Central memory CD8-positive, alpha-beta T cell (primary cell): ENCODE data around the gene TRO.

Experiments
- ATAC-seq: fragments of 150-1000 bp; cut with Tn5 transposase; replicated peaks from 2 replicates; pipeline ENCODE4 v1.10.0; 2022; ENCODE audit warnings: mild to moderate bottlenecking, moderate FRiP score, moderate number of reproducible peaks; ENCODE audit not compliant: poor library complexity, severe bottlenecking; ENCODE audit errors: extremely low read depth
- DNase-seq, 2 donors: peaks; one replicate each; pipeline ENCODE4 v3.0.0; 2021; ENCODE audit warnings: low spot score in 2 of 2
- H3K27ac Mint-ChIP-seq: one replicate; pipeline ENCODE4 v1.8.0; 2022; ENCODE audit warnings: low read depth, mild to moderate bottlenecking, moderate library complexity, mixed read lengths
- H3K27me3 Mint-ChIP-seq: one replicate; pipeline ENCODE4 v1.8.0; 2022; ENCODE audit warnings: mixed read lengths
- H3K36me3 Mint-ChIP-seq: one replicate; pipeline ENCODE4 v1.8.0; 2022; ENCODE audit warnings: mild to moderate bottlenecking, moderate library complexity, mixed read lengths; ENCODE audit not compliant: insufficient read depth
- H3K4me1 Mint-ChIP-seq: one replicate; pipeline ENCODE4 v1.8.0; 2022; ENCODE audit warnings: mixed read lengths
- H3K4me3 Mint-ChIP-seq: one replicate; pipeline ENCODE4 v1.8.0; 2022; ENCODE audit warnings: mild to moderate bottlenecking, moderate library complexity, mixed read lengths
- H3K9me3 Mint-ChIP-seq: one replicate; pipeline ENCODE4 v1.8.0; 2022; ENCODE audit warnings: mixed read lengths

Gene TRO

DNA sequence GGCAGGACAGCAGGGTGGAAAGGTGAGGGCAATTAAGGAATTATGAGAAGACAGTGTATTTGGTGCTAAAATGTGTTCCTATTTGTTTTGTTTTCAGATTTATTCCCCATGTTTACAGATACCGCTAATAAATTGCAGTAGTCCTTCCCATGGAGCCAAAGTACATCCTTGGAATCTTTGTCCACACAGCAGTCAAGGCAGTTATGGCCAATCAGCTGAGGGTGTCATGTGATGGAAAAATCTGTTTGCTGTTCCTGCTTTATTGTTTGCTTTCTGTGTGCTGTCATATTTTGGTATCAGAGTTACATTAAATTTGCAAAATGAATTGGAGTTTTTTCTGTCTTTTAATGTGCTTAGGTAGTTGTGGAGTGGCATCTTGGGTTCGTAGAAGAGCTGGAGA, 10.5 kb downstream of the TRO start:
- no peak overlapping the region for H3K27ac Mint-ChIP-seq
- no peak for ATAC-seq
- no peaks in the 10 kb centered on the region for H3K27me3 Mint-ChIP-seq
- H3K36me3 Mint-ChIP-seq = no peaks in the 10 kb centered on the region
- no peaks in the 10 kb centered on the region for H3K4me1 Mint-ChIP-seq
- no peaks in the 10 kb centered on the region for H3K9me3 Mint-ChIP-seq
- no peak for DNase-seq
- H3K4me3 Mint-ChIP-seq = no peak overlapping the region

DNA sequence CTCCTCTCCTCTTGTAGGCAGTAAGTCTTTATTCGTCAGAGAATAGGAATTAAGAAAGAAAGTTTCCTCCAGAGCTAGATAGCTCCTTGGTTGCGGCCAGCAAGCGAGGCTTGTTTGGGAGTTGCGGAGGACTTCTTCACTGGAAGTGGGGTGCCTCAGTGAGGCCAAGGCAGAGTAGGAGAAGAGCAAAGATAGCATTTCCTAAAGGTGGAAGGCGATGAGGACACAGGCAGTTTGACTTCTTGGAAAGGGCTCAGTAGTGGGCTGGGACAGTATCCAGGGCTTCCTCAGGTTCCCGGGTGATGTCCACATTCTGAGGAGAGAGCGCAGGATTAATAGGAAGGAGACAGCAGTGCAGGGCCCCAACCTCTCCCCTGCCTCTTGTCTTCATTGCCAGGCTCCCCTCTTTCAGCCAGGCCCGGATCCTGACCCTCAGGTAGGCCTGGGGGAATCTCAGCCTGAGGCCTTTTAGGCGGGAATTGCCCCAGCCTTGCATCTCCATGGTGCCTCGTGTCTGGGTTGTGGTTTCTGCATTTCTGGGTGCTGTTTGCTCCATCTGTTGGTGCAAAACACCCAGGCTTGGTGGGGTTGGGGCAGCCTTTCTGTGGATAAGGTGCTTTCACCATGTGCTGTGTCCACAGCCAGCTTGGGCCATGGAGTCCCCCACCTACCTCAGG, 12.7 kb downstream of the TRO start:
- no peak for DNase-seq
- Mint-ChIP-seq H3K27me3 (no peaks in the 10 kb centered on the region), H3K4me3 (no peak overlapping the region), H3K27ac (no peak overlapping the region), H3K9me3 (no peaks in the 10 kb centered on the region), H3K4me1 (no peaks in the 10 kb centered on the region), H3K36me3 (no peaks in the 10 kb centered on the region)
- no peak for ATAC-seq

DNA sequence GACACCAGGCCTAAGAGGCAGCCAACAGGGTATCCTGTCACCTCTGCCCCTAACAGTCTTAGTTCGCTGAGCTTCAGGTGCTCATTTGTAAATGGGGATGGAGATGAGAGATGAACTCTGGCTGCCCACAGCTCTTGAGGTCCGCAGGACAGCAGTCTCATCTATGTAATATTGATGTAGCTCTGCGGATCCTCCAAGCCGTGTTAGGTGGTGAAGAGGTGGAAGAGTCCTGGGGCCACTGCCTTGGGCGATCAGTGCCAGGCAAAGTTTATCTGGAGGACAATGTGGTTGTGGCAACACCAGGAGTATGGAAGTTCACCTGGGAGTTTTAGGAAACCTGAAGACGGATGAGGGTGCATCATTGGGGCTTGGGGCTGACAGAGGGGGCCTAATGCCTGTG, 13.4 kb downstream of the TRO start:
- H3K4me1 Mint-ChIP-seq = no peaks in the 10 kb centered on the region
- no peak for DNase-seq
- ATAC-seq = no peak
- no peak overlapping the region for H3K4me3 Mint-ChIP-seq
- no peaks in the 10 kb centered on the region for H3K9me3 Mint-ChIP-seq
- no peaks in the 10 kb centered on the region for H3K27me3 Mint-ChIP-seq
- H3K27ac Mint-ChIP-seq = no peak overlapping the region
- H3K36me3 Mint-ChIP-seq = no peaks in the 10 kb centered on the region

DNA sequence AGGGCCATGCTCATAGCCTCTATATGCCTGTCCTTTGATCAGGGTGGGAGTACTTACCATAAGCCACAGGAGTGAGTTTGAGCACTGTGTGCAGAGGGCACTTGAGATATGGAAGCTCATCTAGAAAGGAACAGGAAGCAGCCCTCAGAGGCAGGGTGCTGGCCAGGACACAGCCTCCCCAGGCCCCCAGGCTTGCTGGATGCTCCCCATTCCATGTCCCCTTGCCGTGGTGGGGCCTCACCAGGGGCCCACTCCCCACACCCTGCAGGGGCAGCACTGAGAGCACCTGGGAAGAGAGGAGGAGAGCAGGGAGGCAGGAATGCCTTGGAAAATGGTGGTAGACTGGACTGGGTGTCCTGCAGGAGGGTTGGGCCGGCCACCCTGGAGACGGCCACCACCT, 14.3 kb downstream of the TRO start:
- H3K36me3 Mint-ChIP-seq = no peaks in the 10 kb centered on the region
- H3K4me1 Mint-ChIP-seq = no peaks in the 10 kb centered on the region
- H3K4me3 Mint-ChIP-seq = no peak overlapping the region
- no peaks in the 10 kb centered on the region for H3K27me3 Mint-ChIP-seq
- H3K27ac Mint-ChIP-seq = no peak overlapping the region
- DNase-seq (no peak), ATAC-seq (no peak)
- no peaks in the 10 kb centered on the region for H3K9me3 Mint-ChIP-seq

DNA sequence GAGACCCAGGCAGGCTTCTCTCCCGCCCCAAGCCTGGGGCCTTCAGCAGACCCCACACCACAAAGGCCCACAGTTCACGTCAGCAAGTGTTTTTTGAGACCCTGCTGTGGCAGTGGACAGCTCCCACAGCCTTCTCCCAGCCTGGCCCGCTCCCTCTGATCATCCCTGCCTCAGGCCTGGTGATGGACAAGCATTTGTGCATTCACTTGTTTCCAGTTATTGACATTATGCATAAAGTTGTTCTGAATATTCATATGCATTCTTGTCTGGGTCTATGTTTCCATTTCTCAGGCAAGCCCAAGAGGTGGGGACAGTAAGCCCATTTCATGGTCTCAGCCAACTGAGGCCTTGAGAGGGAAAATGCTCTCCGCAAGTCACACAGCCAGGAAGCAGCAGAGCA, 14.7 kb downstream of the TRO start:
- DNase-seq (no peak), ATAC-seq (no peak)
- Mint-ChIP-seq H3K36me3 (no peaks in the 10 kb centered on the region), H3K27ac (no peak overlapping the region), H3K4me1 (no peaks in the 10 kb centered on the region), H3K9me3 (no peaks in the 10 kb centered on the region), H3K4me3 (no peak overlapping the region), H3K27me3 (no peaks in the 10 kb centered on the region)

DNA sequence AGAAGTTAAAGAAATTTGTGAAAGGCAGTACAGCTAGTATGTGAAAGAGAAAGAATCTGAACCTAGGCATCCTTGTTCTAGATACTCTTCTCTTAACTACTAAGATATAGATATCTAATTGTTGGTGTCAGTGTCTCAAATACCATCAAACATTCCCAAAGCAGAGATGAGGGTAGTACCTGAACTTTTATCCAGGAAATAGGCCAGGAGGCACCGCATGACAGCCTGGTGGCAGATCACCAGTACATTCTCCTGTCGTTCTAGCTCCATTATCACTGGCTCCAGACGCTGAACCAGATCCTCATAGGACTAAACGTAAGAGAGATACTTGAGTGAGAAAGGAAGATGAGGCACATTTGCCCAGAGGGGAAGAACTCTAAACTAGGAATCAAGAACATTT, 16.8 kb downstream of the TRO start:
- no peaks in the 10 kb centered on the region for H3K9me3 Mint-ChIP-seq
- DNase-seq (no peak), ATAC-seq (no peak)
- no peaks in the 10 kb centered on the region for H3K4me1 Mint-ChIP-seq
- H3K36me3 Mint-ChIP-seq = no peaks in the 10 kb centered on the region
- no peak overlapping the region for H3K27ac Mint-ChIP-seq
- H3K27me3 Mint-ChIP-seq = no peaks in the 10 kb centered on the region
- no peak overlapping the region for H3K4me3 Mint-ChIP-seq

DNA sequence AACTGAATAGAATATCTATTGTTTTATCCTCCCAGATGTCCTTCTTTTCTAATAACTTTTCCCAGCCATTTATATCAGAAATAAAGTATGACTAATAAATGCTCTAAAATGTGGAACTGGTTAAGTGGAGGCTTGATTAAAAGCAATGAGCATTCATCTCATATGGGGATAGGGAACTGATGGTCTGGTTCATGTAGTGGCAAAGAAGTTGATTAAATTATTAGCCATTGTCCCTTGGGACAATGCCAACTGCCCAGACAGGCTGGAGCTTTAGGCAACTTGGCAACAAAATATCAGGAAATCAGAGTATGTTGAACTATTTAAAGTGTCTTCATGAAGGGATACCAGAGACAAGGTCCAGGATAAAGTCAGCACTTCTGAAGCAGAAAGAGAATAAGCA, 24.2 kb downstream of the TRO start:
- no peak for DNase-seq
- H3K4me3 Mint-ChIP-seq = no peak overlapping the region
- H3K9me3 Mint-ChIP-seq = no peaks in the 10 kb centered on the region
- peaks cover 2% of the 10 kb centered on the region for H3K36me3 Mint-ChIP-seq
- H3K4me1 Mint-ChIP-seq = no peaks in the 10 kb centered on the region
- no peaks in the 10 kb centered on the region for H3K27me3 Mint-ChIP-seq
- no peak overlapping the region for H3K27ac Mint-ChIP-seq
- no peak for ATAC-seq

DNA sequence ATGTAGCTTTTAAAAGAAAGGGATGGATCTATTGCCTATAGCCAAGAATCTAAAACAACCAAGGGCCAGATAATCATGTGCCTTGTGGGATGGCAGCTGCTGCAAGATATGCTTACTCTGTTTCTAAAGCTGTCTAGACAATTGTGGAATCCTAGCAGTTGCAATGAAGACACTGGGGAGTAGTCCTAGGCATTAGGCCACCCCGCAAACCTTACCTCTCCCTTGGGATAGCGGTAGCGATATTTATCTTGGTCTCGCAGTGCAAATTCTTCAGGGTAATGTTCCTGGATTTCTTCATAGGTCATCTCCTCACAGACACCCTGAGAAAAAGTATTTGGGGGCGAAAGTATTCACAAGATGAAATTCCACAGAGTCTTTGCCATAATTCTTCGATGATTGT, 24.6 kb downstream of the TRO start:
- H3K9me3 Mint-ChIP-seq = no peaks in the 10 kb centered on the region

DNA sequence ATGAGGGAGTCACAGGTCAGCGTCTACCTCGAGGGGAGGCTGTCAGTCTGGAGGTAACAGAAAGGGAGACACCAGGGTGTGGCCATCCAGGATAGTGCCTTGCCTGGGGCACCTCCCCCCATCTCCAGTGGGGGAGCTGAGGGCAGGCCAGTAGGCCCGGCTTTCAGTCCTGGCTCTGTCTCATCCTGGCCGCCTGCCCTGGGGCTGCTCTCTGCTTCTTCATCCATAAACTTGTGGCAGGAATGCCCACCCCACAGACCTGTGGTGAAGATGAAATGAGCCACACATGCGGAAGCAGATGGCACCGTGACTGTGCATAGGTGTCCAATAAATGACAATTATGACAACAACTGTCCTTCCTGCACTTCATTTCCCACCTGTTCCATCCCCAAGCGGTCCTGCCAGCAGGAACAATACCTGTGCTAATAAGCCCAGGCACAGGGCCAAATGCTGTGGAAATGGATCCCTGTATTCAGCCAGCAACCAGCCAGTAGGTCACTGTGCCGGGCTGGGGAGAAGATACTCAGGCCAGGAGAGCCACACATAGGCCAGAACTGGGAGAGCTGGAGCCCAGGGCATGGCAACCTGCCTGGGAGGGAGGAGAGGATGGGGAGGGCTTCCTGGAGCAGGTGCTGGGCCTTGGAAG, 30.2 kb downstream of the TRO start:
- no peaks in the 10 kb centered on the region for H3K9me3 Mint-ChIP-seq
- no peaks in the 10 kb centered on the region for H3K4me1 Mint-ChIP-seq
- no peak for DNase-seq
- H3K27me3 Mint-ChIP-seq = no peaks in the 10 kb centered on the region
- ATAC-seq = no peak
- H3K27ac Mint-ChIP-seq = no peak overlapping the region
- no peak overlapping the region for H3K4me3 Mint-ChIP-seq
- peaks cover 2% of the 10 kb centered on the region for H3K36me3 Mint-ChIP-seq

More for the DNA sequence above, 24.6 kb downstream of the TRO start:
- Mint-ChIP-seq H3K27me3 (no peaks in the 10 kb centered on the region), H3K36me3 (peaks cover 2% of the 10 kb centered on the region), H3K27ac (no peak overlapping the region), H3K4me3 (no peak overlapping the region), H3K4me1 (no peaks in the 10 kb centered on the region)
- no peak for ATAC-seq
- DNase-seq = no peak

DNA sequence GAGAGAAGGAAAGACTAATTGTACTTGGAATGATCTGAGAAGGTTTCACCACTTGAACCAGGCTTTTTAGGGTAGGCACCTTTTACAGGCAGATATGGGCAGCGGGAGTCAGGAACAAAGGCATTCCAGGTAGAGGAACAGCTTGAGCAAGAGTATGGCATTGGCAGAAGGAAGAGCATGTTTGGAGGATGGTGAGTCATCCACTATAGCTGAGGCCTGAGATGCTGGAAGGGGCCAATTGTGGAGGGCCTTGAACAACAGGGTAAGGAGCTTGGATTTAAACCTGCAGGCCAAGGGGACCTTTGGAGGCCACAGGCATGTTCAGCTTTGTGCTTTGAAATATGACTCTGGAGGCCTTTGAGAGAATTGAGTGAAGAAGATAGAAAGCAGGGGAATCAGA, 41.1 kb downstream of the TRO start:
- Mint-ChIP-seq H3K27me3 (no peaks in the 10 kb centered on the region), H3K36me3 (peaks cover 5% of the 10 kb centered on the region), H3K9me3 (no peaks in the 10 kb centered on the region), H3K27ac (no peak overlapping the region), H3K4me3 (no peak overlapping the region), H3K4me1 (peaks cover 8% of the 10 kb centered on the region)
- ATAC-seq = no peak
- DNase-seq = no peak

DNA sequence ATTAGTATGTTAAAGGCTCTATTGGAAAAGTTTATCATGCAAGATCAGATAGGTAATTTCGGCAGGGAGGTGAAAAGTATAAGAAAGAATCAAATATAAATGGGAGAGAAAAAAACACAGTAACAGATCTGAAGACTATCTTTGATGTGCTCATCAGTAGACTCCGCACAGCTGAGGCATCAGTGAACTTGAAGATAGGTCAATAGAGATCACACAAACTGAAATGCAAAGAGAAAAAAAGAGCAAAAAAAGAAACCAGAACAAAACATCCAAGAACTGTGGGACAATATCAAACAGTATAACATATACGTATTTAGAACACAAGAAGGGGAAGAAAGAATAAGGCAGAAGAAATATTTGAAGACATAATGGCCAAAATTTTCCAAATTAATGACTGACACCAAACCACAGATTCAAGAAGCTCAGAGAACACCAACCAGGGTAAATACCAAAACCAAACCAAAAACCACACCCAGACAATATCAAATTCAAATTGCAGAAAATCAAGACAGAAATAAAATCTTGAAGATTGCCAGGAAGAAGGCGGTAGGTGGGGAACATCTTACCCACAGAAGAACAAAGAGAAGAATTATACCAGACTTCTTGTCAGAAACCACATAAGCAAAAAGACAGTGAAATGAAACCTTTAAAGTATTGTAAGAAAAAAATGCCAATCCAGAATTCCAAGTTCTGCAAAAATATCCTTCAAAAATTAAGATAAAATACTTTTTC, 44.3 kb downstream of the TRO start:
- no peak overlapping the region for H3K4me3 Mint-ChIP-seq
- no peaks in the 10 kb centered on the region for H3K9me3 Mint-ChIP-seq
- no peaks in the 10 kb centered on the region for H3K27me3 Mint-ChIP-seq
- peaks cover 8% of the 10 kb centered on the region for H3K4me1 Mint-ChIP-seq
- DNase-seq (no peak), ATAC-seq (no peak)
- H3K36me3 Mint-ChIP-seq = peaks cover 5% of the 10 kb centered on the region
- peak overlapping the region; percentile 17 for H3K27ac Mint-ChIP-seq

DNA sequence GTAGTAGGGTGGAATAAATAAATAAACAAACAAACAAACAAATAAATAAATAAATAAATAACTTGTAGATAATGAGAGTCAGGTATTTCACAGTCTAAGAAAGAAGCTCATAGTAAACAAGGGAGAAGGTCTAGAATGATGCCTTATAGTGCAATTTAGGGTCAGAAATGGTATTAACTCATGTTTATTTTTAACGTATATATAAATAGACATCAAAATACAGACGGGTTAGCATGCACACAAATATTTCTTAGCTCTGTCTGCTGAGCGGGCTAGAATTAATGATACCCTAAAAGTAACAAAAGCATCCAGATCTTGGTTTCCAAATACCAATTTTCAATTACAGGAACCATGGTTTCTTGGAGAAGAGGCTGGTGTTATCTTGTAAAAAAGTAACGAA, 56.8 kb downstream of the TRO start:
- Mint-ChIP-seq H3K27me3 (peaks cover 32% of the 10 kb centered on the region), H3K9me3 (no peaks in the 10 kb centered on the region), H3K27ac (no peak overlapping the region), H3K36me3 (no peaks in the 10 kb centered on the region), H3K4me1 (no peaks in the 10 kb centered on the region), H3K4me3 (no peak overlapping the region)
- DNase-seq = no peak
- ATAC-seq = no peak

DNA sequence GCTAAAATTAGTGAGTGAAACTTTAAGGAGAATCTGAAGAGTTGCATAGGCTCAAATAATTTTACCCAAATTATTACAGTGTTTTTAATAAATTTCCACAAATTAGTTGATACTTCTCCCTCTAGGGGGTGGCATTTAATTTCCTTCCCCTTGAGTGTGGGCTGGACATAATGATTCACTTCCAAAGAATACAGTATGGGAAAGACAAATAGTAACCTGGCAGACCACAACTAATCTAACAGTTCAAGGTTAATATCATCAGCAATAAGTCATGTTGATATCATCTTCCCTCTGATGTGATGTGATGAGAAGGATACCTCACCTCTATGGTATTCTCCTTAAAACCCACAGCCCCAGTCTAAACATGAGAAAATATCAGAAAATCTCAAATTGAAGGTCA, 57.8 kb downstream of the TRO start:
- Mint-ChIP-seq H3K27me3 (peaks cover 23% of the 10 kb centered on the region), H3K27ac (no peak overlapping the region), H3K9me3 (no peaks in the 10 kb centered on the region), H3K4me3 (no peak overlapping the region), H3K4me1 (no peaks in the 10 kb centered on the region), H3K36me3 (no peaks in the 10 kb centered on the region)
- ATAC-seq (no peak), DNase-seq (no peak)
